Measurements from ENCODE around the gene PKD2L2.
"Not testable (repeated sequence)": the region's sequence is repeated elsewhere in the genome, so short reads cannot be mapped to it uniquely, and the experiment has no call there.

Gene PKD2L2

DNA sequence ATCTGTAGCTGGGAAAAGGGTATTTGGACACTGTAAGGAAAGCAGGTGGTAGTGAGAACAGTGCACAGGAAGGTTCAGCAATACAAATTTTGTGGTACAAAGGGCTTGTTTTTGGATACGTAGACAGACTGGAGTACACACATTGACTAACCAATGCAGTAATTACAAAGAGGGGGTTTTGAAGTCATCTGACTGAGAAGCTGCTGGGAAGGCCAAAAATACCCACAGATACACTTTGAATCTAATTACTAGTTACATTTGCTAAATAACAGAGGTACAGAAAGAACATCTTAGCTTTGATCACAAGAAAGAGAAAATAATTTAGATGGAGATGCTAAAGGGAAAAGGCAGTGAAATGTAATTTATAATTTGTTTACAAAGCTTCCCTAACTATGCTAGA, 45.9 kb downstream of the PKD2L2 start:
- DNase-seq (ENCODE audit: low read depth) = no peak
- H3K4me3 ChIP-seq (ENCODE audit: low read depth, low read length) = no peak overlapping the region
- TF ChIP-seq, protein P1, sequence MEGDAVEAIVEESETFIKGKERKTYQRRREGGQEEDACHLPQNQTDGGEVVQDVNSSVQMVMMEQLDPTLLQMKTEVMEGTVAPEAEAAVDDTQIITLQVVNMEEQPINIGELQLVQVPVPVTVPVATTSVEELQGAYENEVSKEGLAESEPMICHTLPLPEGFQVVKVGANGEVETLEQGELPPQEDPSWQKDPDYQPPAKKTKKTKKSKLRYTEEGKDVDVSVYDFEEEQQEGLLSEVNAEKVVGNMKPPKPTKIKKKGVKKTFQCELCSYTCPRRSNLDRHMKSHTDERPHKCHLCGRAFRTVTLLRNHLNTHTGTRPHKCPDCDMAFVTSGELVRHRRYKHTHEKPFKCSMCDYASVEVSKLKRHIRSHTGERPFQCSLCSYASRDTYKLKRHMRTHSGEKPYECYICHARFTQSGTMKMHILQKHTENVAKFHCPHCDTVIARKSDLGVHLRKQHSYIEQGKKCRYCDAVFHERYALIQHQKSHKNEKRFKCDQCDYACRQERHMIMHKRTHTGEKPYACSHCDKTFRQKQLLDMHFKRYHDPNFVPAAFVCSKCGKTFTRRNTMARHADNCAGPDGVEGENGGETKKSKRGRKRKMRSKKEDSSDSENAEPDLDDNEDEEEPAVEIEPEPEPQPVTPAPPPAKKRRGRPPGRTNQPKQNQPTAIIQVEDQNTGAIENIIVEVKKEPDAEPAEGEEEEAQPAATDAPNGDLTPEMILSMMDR (IDR thresholded peaks at IDR 0.05; ENCODE audit: low read depth, low read length, missing control alignments) = no peak

DNA sequence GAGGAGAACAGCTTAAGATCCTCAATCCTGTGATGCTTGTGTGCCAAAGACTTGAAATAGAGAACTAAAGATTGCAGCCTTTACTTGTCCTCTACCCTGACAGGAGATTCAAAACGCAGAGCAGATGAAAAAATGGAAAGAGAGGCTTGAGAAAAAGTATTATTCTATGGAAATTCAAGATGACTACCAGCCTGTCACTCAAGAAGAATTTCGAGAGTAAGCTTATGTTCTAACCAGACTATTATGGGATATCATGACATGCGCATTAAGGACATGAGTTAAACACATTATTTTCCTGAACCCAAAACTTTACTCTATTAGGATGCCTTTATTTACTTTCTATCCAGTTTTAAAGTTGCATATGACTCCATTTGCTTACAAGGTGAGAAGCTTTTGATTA, 46.4 kb downstream of the PKD2L2 start:
- no peak overlapping the region for H3K4me3 ChIP-seq (ENCODE audit: low read depth, low read length)
- TF ChIP-seq, protein P1 (IDR thresholded peaks at IDR 0.05; ENCODE audit: low read depth, low read length, missing control alignments) = no peak
- no peak for DNase-seq (ENCODE audit: low read depth)

- DNase-seq (ENCODE audit: low read depth) = no peak
- H3K4me3 ChIP-seq (ENCODE audit: low read depth, low read length) = no peak overlapping the region
- TF ChIP-seq, protein P1 (IDR thresholded peaks at IDR 0.05; ENCODE audit: low read depth, low read length, missing control alignments) = no peak
Measured at GRCh38 chr5:137937994-137938750, 48.9 kb downstream of the PKD2L2 start.

GRCh38 chr5:137938751-137939143, 49.5 kb downstream of the PKD2L2 start:
- no peak overlapping the region for H3K4me3 ChIP-seq (ENCODE audit: low read depth, low read length)
- TF ChIP-seq, protein P1 (IDR thresholded peaks at IDR 0.05; ENCODE audit: low read depth, low read length, missing control alignments) = no peak
- no peak for DNase-seq (ENCODE audit: low read depth)

- H3K4me3 ChIP-seq (ENCODE audit: low read depth, low read length) = no peak overlapping the region
- TF ChIP-seq, protein P1 (IDR thresholded peaks at IDR 0.05; ENCODE audit: low read depth, low read length, missing control alignments) = no peak
- no peak for DNase-seq (ENCODE audit: low read depth)
Measured at GRCh38 chr5:137939331-137939730, 50.1 kb downstream of the PKD2L2 start.

- not testable (repeated sequence) for DNase-seq (ENCODE audit: low read depth); H3K4me3 ChIP-seq (ENCODE audit: low read depth, low read length)
Measured at GRCh38 chr5:137944280-137944679, 55.0 kb downstream of the PKD2L2 start.

- TF ChIP-seq, protein P1 (IDR thresholded peaks at IDR 0.05; ENCODE audit: low read depth, low read length, missing control alignments) = no peak
- DNase-seq (ENCODE audit: low read depth) = no peak
- no peak overlapping the region for H3K4me3 ChIP-seq (ENCODE audit: low read depth, low read length)
Measured at GRCh38 chr5:137945825-137946224, 56.6 kb downstream of the PKD2L2 start.

Measured in GM12864 (cell line).